Mesenteric fat pad (tissue), 1 donor: ENCODE results near the gene SZRD1. TPM values are rescaled to one million over a fixed set of nuclear protein-coding genes. Genes with fewer than 3 reads are reported as not detected.

Experiments
- DNase-seq: peaks from one replicate; pipeline ENCODE4 v3.0.0-alpha.2; 2020; ENCODE audit warnings: low spot score
- total RNA-seq: library from RNA; stranded (reverse); fragmentation: NEBNext Ultra II Directional; extraction: Animal tissue kit (Norgen Biotek cat#: 25700); gene quantifications from one replicate; pipeline ENCODE4 v1.2.1, GENCODE V29; 2021
- donor health status: DM: yes; HTN: yes; CAD: no.

Gene SZRD1
- total RNA-seq, 1 donor from 2014 or later: 133 TPM

DNA sequence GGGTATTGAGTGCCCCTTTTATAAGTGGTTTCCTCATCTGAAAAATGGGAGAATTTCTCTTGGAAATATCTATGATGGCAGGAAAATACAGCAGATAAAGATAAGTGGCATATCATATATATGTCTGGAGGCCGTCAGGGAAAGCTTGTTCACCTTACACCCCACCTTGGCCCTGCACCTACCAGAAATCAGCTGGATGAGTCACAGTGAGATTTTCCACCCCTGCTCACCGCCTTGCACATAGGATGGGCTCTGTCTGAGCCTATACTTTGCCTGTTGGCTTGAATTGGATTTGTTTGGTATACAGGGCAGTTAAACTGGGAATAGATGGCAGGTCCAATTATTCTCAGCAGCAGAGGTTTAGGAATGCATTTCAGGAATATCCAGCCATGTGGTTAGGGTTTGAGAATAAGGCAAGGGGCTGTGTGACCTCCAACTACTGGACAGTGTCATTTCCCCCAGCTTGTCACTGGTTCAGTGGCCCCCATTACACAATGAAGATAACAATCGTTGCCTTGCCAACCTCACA, 70.0 kb downstream of the SZRD1 start, which contains the start of gene SPATA21:
SPATA21 (minus strand) TSS at position 479 of the 529 bp plus-strand sequence. CDS start 6,053 bp downstream, outside the sequence.
- DNase-seq: no peak

DNA sequence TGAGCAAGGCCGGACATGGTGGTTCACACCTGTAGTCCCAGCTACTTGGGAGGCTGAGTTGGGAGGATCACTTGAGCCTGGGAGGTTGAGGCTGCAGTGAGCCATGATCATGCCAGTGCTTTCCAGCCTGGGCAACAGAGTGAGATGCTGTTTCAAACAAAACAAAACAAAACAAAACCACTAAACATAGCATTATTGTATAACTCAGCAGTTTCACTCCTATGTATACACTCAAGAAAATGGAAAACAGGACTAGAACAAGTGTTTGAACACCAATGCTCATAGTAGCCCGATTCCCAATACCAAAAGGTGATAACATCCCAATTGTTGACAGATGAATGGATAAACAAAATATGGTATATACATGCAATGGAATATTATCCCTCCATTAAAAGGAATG, 71.5 kb downstream of the SZRD1 start:
- DNase-seq: no peak

DNA sequence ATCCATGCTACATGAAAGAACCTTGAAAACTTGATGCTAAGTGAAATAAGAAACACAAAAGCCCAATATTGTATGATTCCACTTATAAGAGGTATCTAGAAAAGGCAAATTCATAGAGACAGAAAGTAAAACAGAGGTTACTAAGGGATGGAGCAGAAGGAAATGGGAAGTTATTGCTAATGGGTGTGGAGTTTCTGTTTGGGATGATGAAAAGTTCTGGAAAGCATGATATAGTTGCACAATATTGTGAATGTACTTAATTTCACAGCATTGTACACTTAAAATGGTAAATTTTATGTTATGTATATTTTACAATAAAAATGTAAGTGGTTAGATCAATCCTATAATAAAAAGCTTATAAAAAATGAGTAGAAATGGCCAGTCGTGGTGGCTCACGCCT, 71.9 kb downstream of the SZRD1 start:
- no peak for DNase-seq

DNA sequence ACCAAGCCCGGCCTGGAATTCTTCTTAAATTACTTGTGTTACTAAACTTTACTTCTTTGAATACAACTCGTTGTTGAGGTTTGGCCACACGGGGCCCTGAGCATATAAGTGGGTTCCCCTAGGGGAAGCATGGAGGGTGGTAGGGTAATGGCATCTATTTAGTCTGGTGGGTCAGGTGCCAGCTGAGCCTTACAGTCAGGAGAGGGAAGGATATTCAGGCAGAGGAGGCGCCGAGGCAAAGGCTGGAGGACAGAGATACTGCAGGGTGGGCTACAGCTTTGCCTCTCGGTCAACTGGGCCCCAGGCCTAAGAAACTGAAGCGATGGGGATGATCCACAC, 73.1 kb downstream of the SZRD1 start:
- no peak for DNase-seq

DNA sequence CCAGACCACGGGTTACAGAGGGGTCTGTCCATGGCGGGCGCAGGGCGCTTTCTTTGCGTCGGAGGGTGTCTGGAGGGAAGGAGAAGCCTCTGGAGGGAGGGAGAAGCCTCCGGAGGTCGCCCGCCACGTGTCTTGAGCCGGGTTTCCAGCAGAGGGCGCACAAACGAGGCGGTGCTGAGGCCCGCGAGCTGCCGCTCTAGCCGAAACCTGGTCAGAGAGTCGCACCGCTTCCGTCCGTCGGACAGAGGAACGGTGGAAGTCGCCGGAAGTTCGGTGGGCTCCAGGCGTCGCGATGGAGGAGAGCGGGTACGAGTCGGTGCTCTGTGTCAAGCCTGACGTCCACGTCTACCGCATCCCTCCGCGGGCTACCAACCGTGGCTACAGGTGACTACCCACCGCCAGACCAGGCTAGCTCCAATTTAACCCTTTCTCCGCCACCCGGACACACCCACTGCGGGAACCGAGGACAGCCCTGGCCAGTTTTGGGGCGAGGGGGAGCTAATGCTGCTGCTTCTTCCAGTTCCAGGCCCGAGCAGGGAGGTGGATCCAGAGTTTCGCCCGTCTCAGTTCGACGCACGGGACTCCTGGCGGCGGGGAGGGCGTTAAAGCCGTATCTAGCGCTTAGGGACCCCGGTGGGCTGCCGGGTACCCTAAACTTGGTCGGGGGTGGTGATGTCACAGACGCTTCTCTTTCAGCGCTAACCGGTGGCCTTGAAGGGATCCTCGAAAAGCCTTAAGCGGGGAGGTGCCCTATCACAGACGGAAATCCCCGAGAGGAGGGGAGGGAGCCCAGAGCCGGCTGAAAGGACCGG, 73.6 kb downstream of the SZRD1 start, which contains the start of gene NECAP2:
NECAP2 (plus strand) TSS at position 255 of the 812 bp plus-strand sequence; CDS start at position 293, 38 bp downstream.
- DNase-seq: peak; percentile 98

DNA sequence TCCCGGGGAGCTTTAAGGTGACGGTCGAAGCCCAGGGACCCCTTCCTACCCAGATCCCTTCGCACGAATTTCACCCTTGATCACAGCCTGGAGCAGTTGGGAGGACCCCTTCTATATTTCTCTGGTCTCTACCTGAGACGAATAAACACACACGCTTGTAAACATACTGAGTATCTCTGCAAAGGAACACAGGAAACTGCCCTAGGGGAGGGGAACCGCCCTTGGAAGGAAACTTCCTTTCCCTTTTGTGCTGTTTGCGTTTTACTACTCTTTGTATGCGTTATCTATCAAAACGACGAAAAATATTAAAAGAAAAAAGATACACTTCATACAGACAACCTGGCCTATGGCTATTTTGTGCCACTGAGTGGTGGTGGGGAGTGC, 74.2 kb downstream of the SZRD1 start:
- DNase-seq: no peak

DNA sequence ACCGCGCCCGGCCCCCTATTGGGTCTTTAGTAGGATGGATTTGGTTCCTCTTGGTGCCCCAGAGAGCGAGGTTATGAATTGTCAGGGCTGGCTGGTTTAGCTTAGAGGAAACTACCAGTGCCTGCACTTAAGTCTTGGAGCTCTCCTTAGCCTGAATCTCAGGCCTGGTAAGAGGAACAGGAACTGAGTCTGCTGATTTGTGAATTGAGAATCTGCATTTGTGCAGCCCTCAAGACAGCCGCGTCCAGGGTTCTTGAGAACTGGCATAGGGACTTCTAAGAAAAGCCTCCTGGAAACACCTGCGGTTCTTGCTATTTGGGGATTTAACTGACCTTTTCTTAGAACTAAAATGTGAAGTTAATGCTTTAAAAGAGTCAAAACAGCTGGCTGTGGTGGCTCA, 75.2 kb downstream of the SZRD1 start:
- DNase-seq: no peak

DNA sequence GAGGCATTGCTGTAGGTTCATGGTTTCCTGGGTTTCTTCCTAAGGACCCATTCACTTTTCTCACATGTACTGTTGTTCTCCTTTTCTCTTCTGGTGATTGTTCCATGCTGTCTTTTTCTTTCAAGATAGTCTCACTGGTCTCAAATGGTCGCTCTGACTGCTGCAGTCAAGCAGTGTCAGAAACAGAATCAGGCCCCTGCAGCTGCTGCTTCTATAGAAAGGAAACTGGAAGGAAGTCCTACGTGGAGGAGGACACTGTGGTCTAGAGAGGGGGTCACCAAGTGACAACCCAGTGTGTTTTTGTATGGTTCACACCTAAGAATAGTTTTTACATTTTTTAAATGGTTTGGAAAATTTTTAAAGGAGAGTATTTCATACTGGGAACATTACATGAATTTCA, 75.9 kb downstream of the SZRD1 start:
- DNase-seq: no peak

DNA sequence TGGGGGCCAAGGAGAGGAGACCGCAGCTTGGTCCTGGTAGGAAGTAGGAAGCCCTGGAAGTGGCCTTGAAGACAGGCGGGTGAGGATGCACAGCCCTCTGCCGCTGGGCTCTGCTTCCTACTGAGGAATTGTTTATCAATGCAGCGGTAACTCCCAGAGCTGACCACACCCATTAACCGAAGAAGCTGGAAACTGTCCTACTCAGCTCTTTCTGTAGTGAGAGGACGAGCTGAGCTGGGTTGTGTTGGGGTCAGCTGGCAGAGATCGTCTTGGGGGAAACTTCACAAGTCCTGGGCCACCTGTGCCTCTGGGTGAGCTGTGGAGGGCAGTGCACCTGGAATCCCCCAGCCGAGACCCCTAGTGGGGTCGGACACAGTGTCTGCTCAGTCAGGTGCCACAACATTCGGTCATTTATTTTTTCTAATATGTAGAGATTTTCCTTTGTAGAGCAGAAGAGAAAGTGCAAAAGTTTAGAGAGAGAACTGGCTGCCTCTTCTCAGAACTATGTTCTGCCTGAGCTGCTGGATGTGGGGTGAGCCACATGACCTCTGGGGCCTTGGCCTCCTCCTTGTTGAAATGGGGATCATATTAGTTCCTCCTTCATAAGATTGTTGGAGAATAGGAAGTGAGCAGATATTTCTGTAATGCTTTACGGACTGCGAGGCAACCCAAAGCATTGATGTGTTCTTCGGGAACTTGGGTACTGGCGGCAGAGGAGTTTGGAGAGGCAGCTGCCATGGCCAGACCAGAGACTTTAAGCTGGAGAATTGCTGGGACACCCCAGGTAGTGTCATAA, 77.1 kb downstream of the SZRD1 start:
- no peak for DNase-seq

DNA sequence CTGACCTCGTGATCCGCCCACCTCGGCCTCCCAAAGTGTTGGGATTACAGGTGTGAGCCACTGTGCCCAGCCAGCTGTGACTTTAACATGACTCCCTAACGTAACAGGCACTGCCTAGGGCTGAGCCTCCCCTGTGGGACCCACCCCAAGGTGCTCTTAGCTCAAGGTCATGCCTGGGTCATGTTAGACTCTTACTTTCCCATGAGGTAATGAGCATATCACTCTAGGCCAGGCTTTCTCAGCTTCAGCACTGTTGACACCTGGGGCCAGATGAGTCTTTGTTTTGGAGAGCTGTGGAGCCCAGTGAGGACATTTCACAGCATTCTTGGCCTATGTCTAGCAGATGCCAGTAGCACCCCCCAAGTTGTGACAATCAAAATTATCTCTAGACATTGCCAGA, 78.0 kb downstream of the SZRD1 start:
- DNase-seq: no peak

DNA sequence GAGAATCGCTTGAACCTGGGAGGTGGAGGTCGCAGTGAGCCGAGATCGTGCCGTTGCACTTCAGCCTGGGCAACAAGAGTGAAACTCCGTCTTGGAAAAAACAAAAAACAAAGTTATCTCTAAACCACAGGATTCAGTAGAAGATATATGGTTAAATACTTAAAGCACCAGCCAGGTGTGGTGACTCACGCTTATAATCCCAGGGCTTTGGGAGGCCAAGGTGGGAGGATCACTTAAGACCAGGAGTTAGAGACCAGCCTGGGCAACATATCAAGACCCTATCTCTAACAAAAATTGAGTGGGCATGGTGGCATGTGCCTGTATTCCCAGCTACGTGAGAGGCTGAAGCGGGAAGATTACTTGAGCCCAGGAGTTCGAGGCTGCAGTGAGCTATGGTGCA, 79.1 kb downstream of the SZRD1 start:
- no peak for DNase-seq

DNA sequence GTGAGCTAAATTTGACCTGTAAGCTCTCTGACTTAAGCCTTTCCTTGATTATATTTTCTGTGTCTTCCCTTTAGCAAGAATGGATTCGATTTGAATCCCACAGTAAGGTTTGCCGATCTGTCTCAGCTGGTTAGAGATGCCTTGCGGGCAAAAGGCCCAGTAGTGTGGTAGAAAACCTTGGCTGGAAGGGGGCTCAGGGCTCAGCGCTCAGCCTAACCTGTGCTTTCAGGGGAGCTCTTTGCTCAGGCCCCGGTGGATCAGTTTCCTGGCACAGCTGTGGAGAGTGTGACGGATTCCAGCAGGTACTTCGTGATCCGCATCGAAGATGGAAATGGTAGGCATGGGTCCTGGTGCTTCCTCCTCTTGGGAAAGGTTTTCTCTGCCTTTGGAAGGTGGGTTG, 80.6 kb downstream of the SZRD1 start:
- no peak for DNase-seq

Other genes starting within 250 kb of the SZRD1 start
- gene EPHA2, start 211.2 kb upstream of the SZRD1 start, total RNA-seq: 17.6 TPM
- 6.7 TPM for gene ARHGEF19, start 154.6 kb upstream of the SZRD1 start, total RNA-seq
- 1.9 TPM for gene CPLANE2, start 130.1 kb upstream of the SZRD1 start, total RNA-seq
- 16.1 TPM for gene FBXO42, start 14.8 kb upstream of the SZRD1 start, total RNA-seq
- not detected for gene SPATA21, start 70.2 kb downstream of the SZRD1 start, total RNA-seq
- gene NECAP2, start 73.5 kb downstream of the SZRD1 start, total RNA-seq: 49.7 TPM
- gene RNU1-1, start 147.0 kb downstream of the SZRD1 start, total RNA-seq: 6,165 TPM
- gene NBPF1, start 246.3 kb downstream of the SZRD1 start, total RNA-seq: 25.8 TPM